Measurements from ENCODE around the gene DGKZ.

DGKZ gene

DNA sequence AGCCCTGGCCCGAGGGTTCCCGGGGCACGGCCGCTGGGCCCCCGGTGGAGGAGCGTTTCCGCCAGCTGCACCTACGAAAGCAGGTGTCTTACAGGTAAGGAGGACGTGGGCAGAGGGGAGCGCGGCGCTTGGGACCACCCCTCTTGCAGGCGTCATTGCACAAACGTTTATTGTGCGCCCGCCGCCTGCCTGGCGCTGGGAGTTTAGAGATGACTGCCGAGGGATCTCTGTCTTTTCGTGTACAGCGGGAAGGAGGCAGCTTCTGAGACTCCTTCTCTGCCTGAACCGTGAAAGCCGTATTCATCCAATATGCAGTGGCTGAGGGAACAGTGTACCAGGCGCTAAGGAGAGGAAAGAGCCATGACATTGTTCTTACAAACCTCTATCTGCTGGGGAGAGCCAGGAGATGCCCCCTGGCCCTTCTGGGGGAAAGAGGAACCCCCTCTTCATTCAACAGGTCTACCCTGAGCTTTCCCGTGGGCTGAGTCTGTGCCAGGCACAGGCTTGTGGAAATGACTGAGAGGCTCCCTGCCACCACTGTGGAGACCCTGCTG, 13.8 kb upstream of the DGKZ start:
- no peak overlapping the region for H3K4me3 ChIP-seq (ENCODE audit: low read depth, low read length)
- TF ChIP-seq, protein P1, sequence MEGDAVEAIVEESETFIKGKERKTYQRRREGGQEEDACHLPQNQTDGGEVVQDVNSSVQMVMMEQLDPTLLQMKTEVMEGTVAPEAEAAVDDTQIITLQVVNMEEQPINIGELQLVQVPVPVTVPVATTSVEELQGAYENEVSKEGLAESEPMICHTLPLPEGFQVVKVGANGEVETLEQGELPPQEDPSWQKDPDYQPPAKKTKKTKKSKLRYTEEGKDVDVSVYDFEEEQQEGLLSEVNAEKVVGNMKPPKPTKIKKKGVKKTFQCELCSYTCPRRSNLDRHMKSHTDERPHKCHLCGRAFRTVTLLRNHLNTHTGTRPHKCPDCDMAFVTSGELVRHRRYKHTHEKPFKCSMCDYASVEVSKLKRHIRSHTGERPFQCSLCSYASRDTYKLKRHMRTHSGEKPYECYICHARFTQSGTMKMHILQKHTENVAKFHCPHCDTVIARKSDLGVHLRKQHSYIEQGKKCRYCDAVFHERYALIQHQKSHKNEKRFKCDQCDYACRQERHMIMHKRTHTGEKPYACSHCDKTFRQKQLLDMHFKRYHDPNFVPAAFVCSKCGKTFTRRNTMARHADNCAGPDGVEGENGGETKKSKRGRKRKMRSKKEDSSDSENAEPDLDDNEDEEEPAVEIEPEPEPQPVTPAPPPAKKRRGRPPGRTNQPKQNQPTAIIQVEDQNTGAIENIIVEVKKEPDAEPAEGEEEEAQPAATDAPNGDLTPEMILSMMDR (IDR thresholded peaks at IDR 0.05; ENCODE audit: borderline replicate concordance, insufficient read depth, low read depth, low read length): no peak

DNA sequence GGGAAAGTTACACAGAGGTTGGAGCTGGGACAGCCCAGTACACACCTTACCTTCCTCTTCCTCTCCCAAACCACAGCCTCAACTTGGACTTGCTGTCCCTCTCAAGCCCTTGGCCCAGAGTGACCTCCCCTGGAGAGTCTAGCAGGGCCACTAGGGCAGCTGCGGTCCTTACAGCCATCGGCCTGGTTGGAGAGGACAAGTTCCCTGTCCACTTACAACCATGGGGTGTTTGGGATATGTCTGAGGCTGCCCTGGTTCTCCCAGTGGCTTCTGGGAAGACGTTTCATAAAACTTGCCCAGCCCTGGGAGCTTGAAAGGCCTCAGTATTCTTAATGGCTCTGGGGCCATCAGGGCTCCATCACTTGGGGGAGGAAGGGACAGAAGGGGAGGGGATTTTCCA, 13.1 kb upstream of the DGKZ start:
- no peak overlapping the region for H3K4me3 ChIP-seq (ENCODE audit: low read depth, low read length)
- TF ChIP-seq, protein P1 (IDR thresholded peaks at IDR 0.05; ENCODE audit: borderline replicate concordance, insufficient read depth, low read depth, low read length): no peak

DNA sequence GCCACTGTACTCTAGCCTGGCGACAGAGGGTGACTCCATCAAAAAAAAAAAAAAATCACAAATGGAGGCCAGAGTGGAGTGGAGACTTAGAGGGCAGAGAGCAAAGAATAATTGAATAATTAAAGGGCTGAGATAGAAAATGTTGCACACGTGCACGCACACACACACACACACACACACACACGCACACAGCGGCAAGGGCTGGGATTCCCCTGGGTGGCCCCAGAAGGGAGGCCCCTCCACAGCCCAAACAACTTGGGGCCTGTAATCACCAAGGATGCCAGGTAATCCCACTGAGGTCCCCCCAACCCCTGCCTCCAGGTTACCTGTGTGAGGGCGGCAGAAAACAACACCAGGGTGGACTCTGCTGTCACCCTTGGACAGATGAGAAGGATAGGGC, 12.0 kb upstream of the DGKZ start:
- no peak overlapping the region for H3K4me3 ChIP-seq (ENCODE audit: low read depth, low read length)
- TF ChIP-seq, protein P1 (IDR thresholded peaks at IDR 0.05; ENCODE audit: borderline replicate concordance, insufficient read depth, low read depth, low read length): no peak

DNA sequence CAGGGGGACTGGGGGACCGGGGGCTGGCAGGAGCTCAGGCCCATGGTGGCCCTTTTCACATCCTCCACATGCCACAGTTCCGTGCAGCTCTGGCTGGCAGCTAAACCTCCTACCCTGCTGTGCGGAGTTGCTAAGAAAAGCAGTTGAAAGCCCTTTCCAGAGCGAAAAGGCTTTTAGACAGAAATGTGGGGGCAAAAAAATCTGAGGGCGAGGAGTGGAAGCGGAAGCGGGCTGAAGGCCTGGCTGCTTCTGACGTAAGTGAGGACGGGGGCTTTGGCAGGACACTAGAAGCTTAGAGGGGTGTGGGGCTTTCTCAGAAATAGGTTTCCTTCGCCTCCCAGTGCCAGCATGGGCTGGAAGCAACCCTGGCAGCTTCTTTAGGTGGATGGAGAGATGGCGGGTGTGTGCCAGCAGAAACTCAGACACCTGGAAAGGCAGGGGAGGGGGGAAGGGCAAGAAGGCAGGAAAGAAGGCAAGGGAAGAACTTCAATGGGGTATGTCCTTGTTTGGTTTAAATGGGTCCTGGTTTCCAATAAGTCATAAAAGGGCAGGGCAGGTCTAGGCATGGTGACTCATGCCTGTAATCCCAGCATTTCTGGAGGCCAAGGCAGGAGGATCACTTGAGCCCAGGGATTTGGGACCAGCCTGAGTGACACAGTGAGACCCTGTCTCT, 11.2 kb upstream of the DGKZ start:
- TF ChIP-seq, protein P1 (IDR thresholded peaks at IDR 0.05; ENCODE audit: borderline replicate concordance, insufficient read depth, low read depth, low read length): no peak
- H3K4me3 ChIP-seq (ENCODE audit: low read depth, low read length): no peak overlapping the region

DNA sequence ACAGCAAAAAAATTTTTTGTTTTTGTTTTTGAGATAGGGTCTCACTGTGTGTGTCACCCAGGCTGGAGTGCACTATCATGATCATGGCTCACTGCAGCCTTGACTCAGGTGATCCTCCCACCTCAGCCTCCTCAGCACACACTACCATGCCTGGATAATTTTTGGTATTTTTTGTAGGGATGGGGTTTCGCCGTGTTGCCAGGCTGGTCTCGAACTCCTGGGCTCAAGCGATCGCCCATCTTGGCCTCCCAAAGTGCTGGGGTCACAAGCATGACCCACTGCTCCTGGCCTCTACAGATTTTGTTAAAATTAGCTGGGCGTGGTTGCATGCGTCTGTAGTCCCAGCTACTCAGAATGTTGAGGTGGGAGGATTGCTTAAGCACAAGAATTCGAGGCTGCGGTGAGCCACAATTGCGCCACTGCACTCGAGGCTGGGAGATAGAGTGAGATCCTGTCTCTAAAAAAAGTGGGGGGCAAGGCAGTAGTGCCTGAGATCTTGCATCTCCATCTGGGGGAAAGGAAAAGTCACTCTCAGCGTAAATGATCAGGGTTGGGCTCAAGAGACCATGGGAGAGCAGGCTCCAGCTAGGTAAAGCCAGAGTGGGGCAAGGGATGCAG, 10.6 kb upstream of the DGKZ start:
- no peak overlapping the region for H3K4me3 ChIP-seq (ENCODE audit: low read depth, low read length)
- TF ChIP-seq, protein P1 (IDR thresholded peaks at IDR 0.05; ENCODE audit: borderline replicate concordance, insufficient read depth, low read depth, low read length): no peak

DNA sequence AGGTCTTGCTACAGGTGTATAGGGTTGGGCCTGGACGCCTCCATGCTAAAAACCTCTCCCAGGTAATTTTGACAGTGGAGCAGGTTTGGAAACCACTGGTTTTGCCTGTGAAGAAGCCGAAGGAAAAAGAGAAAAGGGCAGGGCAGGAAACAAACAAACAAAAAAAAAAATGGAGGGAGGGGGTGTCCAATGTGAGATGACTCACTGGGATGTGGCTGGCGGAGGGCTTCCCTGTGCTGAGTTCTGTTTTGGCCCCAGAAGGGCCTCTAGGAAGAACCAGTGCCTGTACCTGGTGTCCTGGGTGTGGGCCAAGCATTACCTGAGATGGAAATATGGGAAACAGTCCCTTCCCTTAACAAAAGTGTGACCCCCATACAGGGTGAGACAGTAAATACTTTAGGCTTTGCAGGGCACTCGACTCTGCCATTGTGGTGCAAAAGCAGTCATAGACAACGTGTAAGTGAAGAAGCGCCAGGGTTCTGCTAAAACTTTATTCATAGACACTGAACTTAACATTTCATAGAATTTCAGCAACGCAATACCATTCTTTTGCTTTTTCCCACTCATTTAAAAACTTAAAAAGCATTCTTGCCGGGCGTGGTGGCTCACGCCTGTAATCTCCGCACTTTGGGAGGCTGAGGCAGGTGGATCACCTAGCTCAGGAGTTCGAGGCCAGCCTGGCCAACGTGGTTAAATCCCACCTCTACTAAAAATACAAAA, 9.5 kb upstream of the DGKZ start:
- H3K4me3 ChIP-seq (ENCODE audit: low read depth, low read length): no peak overlapping the region
- TF ChIP-seq, protein P1 (IDR thresholded peaks at IDR 0.05; ENCODE audit: borderline replicate concordance, insufficient read depth, low read depth, low read length): no peak

All from GM12875 (cell line).